ENCODE data around the gene KRT72. TPM values are rescaled to one million over a fixed set of nuclear protein-coding genes. Genes with fewer than 3 reads are reported as not detected.

Gene KRT72
- polyA plus RNA-seq, 1 donor from 2014 or later = not detected

DNA sequence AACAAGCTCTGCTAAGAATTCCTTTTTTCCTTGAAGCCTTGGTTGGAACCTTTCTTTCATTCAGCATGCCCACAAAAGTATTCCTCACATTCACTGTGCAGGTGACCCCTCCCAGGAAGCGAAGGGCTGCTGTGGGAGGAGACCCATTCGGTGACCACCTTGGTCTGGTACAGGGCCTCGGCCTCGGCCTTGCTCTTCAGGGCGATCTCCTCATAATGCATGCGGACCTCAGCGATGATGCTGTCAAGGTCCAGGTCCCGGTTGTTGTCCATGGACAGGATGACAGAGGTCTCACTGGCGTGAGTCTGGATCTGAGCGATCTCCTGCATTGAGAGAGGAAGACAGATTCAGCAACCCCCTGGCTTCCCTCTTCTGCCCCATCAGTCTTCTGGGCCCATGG is 30.8 kb downstream of the KRT72 start:
- Histone ChIP-seq H3K9me2 (ENCODE audit: insufficient read depth, low read length) (no peaks in the 10 kb centered on the region), H3F3A (ENCODE audit: insufficient read depth, low read length, poor library complexity, severe bottlenecking) (no peaks in the 10 kb centered on the region), H3K9me3 (ENCODE audit: low read length) (no peaks in the 10 kb centered on the region), H3K4me3 (ENCODE audit: low read length) (no peak overlapping the region), H2AFZ (ENCODE audit: low read depth, low read length) (no peak overlapping the region), H4K20me1 (ENCODE audit: insufficient read depth) (no peaks in the 10 kb centered on the region), H3K27ac (ENCODE audit: low read length) (no peak overlapping the region), H3K79me2 (replicated peaks; ENCODE audit: insufficient read depth, low read length) (no peaks in the 10 kb centered on the region), H3K9ac (ENCODE audit: low read length) (no peak overlapping the region), H3K36me3 (ENCODE audit: insufficient read depth, low read length) (no peaks in the 10 kb centered on the region), H3K4me2 (ENCODE audit: low read length) (no peak overlapping the region), H3K27me3 (ENCODE audit: insufficient read depth, low read depth, low read length) (no peaks in the 10 kb centered on the region)
- TF ChIP-seq SMC3 (conservative IDR thresholded peaks at IDR 0.05; ENCODE audit: poor library complexity) = no peak
- TF ChIP-seq, protein P1, sequence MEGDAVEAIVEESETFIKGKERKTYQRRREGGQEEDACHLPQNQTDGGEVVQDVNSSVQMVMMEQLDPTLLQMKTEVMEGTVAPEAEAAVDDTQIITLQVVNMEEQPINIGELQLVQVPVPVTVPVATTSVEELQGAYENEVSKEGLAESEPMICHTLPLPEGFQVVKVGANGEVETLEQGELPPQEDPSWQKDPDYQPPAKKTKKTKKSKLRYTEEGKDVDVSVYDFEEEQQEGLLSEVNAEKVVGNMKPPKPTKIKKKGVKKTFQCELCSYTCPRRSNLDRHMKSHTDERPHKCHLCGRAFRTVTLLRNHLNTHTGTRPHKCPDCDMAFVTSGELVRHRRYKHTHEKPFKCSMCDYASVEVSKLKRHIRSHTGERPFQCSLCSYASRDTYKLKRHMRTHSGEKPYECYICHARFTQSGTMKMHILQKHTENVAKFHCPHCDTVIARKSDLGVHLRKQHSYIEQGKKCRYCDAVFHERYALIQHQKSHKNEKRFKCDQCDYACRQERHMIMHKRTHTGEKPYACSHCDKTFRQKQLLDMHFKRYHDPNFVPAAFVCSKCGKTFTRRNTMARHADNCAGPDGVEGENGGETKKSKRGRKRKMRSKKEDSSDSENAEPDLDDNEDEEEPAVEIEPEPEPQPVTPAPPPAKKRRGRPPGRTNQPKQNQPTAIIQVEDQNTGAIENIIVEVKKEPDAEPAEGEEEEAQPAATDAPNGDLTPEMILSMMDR (IDR thresholded peaks at IDR 0.05; ENCODE audit: poor library complexity, severe bottlenecking) = no peak

DNA sequence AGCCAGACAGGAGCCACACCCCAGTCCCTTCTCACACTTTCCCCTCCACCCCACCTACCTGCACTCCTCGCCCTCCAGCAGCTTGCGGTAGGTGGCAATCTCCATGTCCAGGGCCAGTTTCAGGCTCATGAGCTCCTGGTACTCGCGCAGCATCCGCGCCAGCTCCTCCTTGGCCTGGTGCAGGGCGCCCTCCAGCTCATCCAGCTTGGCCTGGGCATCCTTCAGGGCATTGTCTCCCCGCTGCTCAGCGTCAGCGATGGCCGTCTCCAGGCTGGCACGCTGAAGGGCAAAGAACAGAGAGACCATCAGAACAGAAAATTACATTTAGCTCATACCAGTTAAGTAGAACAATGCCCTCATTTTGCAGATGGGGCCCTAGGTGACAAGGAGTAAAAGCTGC is 33.2 kb downstream of the KRT72 start:
- H3K9me3 ChIP-seq (ENCODE audit: low read length) = no peaks in the 10 kb centered on the region
- H3K4me3 ChIP-seq (ENCODE audit: low read length) = no peak overlapping the region
- no peaks in the 10 kb centered on the region for H3F3A ChIP-seq (ENCODE audit: insufficient read depth, low read length, poor library complexity, severe bottlenecking)
- H3K79me2 ChIP-seq (replicated peaks; ENCODE audit: insufficient read depth, low read length) = no peaks in the 10 kb centered on the region
- H4K20me1 ChIP-seq (ENCODE audit: insufficient read depth) = no peaks in the 10 kb centered on the region
- no peak overlapping the region for H3K27ac ChIP-seq (ENCODE audit: low read length)
- no peaks in the 10 kb centered on the region for H3K27me3 ChIP-seq (ENCODE audit: insufficient read depth, low read depth, low read length)
- no peak overlapping the region for H3K4me2 ChIP-seq (ENCODE audit: low read length)
- H3K36me3 ChIP-seq (ENCODE audit: insufficient read depth, low read length) = no peaks in the 10 kb centered on the region
- H2AFZ ChIP-seq (ENCODE audit: low read depth, low read length) = no peak overlapping the region
- H3K9ac ChIP-seq (ENCODE audit: low read length) = no peak overlapping the region
- H3K9me2 ChIP-seq (ENCODE audit: insufficient read depth, low read length) = no peaks in the 10 kb centered on the region
- TF ChIP-seq EZH2 (IDR thresholded peaks at IDR 0.05; ENCODE audit: borderline replicate concordance, insufficient read depth, low read length, poor library complexity, severe bottlenecking) (no peak), TAF1 (IDR thresholded peaks at IDR 0.05; ENCODE audit: low read depth) (no peak), SMC3 (conservative IDR thresholded peaks at IDR 0.05; ENCODE audit: poor library complexity) (no peak), RAD21 (conservative IDR thresholded peaks at IDR 0.05) (no peak), POLR2AphosphoS5 (IDR thresholded peaks at IDR 0.05) (no peak)
- TF ChIP-seq, protein P1 (IDR thresholded peaks at IDR 0.05; ENCODE audit: poor library complexity, severe bottlenecking) = no peak
- TF ChIP-seq, protein P2, sequence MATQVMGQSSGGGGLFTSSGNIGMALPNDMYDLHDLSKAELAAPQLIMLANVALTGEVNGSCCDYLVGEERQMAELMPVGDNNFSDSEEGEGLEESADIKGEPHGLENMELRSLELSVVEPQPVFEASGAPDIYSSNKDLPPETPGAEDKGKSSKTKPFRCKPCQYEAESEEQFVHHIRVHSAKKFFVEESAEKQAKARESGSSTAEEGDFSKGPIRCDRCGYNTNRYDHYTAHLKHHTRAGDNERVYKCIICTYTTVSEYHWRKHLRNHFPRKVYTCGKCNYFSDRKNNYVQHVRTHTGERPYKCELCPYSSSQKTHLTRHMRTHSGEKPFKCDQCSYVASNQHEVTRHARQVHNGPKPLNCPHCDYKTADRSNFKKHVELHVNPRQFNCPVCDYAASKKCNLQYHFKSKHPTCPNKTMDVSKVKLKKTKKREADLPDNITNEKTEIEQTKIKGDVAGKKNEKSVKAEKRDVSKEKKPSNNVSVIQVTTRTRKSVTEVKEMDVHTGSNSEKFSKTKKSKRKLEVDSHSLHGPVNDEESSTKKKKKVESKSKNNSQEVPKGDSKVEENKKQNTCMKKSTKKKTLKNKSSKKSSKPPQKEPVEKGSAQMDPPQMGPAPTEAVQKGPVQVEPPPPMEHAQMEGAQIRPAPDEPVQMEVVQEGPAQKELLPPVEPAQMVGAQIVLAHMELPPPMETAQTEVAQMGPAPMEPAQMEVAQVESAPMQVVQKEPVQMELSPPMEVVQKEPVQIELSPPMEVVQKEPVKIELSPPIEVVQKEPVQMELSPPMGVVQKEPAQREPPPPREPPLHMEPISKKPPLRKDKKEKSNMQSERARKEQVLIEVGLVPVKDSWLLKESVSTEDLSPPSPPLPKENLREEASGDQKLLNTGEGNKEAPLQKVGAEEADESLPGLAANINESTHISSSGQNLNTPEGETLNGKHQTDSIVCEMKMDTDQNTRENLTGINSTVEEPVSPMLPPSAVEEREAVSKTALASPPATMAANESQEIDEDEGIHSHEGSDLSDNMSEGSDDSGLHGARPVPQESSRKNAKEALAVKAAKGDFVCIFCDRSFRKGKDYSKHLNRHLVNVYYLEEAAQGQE (IDR thresholded peaks at IDR 0.05; ENCODE audit: borderline replicate concordance) = no peak
